CD4-positive, alpha-beta T cell treated with Interleukin-6 at 100 ng/mL for 8 hours (primary cell): ENCODE results near the gene COL2A1.

Experiments used
- DNase-seq: peaks from one replicate; pipeline ENCODE4 v3.0.0-alpha.2; 2020; ENCODE audit warnings: mixed read lengths, low spot score

The COL2A1 gene

GRCh38 chr12:48030173-48030650 is 25.9 kb upstream of the COL2A1 start:
- DNase-seq: no peak

GRCh38 chr12:48029491-48030172 is 25.4 kb upstream of the COL2A1 start:
- no peak for DNase-seq

GRCh38 chr12:48028541-48029431 is 24.5 kb upstream of the COL2A1 start:
- DNase-seq: no peak

GRCh38 chr12:48027183-48028002 is 23.1 kb upstream of the COL2A1 start:
- DNase-seq: no peak

GRCh38 chr12:48026060-48026827 is 22.0 kb upstream of the COL2A1 start:
- DNase-seq: no peak

- no peak for DNase-seq
Observed at GRCh38 chr12:48025281-48025680, 21.0 kb upstream of the COL2A1 start.

- no peak for DNase-seq
Observed at GRCh38 chr12:48024735-48025134, 20.5 kb upstream of the COL2A1 start.

- no peak for DNase-seq
Observed at GRCh38 chr12:48023386-48023785, 19.1 kb upstream of the COL2A1 start.

GRCh38 chr12:48022676-48023385 is 18.6 kb upstream of the COL2A1 start:
- DNase-seq: no peak

- DNase-seq: no peak
Observed at GRCh38 chr12:48022180-48022521, 17.9 kb upstream of the COL2A1 start.

GRCh38 chr12:48021485-48022179 is 17.4 kb upstream of the COL2A1 start:
- DNase-seq: no peak

GRCh38 chr12:48019639-48020265 is 15.5 kb upstream of the COL2A1 start:
- DNase-seq: no peak

GRCh38 chr12:48018618-48018995 is 14.3 kb upstream of the COL2A1 start:
- DNase-seq: no peak

GRCh38 chr12:48017921-48018617 is 13.8 kb upstream of the COL2A1 start:
- DNase-seq: no peak

- no peak for DNase-seq
Observed at GRCh38 chr12:48017496-48017895, 13.2 kb upstream of the COL2A1 start.

GRCh38 chr12:48016373-48017020 is 12.2 kb upstream of the COL2A1 start:
- DNase-seq: no peak

- DNase-seq: no peak
Observed at GRCh38 chr12:48015954-48016353, 11.7 kb upstream of the COL2A1 start.

GRCh38 chr12:48015129-48015528 is 10.9 kb upstream of the COL2A1 start:
- no peak for DNase-seq

GRCh38 chr12:48013287-48013686 is 9.0 kb upstream of the COL2A1 start:
- DNase-seq: no peak
